Embryonic facial prominence (tissue), 1 donor: ENCODE measurements around the gene CAST.

Experiments
- DNase-seq: peaks from one replicate; pipeline ENCODE4 v3.0.0-alpha.2; 2016; ENCODE audit errors: extremely low spot score

The CAST gene

DNA sequence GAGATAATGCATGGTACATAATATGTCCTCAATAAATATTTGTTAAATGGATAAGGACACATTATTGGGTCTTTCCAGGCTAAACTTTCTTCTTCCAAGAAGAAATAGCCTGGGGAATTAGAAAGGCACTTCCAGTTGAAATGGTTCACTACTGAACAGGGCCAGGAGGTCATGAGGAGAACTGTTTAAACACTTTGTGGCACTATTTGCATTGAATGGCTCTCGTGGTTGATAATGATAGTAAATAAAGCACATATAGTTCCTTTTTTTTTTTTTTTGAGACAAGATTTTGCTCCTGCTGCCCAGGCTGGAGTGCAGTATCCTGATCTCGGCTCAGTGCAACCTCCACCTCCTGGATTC lies 19.9 kb upstream of the CAST start:
- DNase-seq = no peak

- DNase-seq = no peak
Measured at GRCh38 chr5:96645091-96645490, 17.1 kb upstream of the CAST start.

DNA sequence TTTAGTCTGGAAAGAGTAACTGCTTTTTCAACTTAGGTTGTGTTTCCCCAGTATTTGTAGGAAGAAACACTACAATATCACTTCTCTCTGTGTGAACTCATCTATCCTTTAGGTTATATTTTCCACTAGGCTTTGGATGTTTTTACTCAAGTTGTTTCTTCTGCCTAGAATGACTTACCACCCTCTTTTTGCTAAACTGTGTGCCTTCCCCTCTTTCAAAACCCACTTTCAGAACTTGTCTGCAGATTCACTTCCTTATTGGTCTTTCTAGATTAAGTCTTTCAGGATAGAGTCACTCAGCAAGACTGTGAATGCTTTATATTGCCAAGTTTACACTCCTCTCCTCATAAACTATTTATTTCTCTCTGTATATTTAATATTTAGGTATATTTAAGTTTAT lies 14.2 kb upstream of the CAST start:
- DNase-seq = no peak

DNA sequence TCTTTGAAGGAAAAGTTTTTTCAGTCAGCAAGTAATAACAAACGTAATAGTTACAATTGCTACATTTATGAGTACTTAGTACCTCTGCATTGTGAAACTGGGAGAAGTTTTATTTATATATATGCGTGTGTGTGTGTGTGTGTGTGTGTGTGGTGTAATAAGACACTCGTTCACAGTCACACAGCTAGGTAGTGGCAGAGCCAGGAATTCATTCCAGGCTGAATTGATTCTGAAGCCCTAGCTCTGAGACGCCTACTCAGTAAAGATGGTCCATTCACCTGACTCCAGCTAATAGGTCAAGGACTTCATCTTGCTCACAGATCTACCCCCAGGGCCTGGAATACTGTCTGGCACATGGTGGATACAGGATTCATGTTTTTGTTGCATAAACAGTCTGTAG lies 13.6 kb upstream of the CAST start:
- DNase-seq = no peak

DNA sequence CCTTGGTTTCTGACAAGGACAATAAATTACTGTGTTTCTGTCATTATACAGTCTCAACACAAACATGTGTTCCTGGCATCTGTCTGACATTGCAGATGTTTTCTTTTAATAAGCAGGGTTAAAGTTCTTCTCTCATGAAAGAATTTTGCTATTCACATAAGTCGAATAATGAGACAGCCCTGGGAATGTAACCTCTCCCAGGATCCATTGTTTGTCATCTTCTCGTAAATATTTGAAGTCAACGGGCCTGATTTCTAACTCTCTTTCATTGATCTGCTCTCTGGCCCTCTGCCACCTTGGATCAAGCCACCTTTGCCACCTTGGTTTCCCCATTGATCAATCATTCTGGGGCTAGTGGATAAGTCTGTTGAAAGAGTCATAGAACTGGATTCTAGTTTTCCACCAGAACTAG lies 12.9 kb upstream of the CAST start:
- DNase-seq = no peak

DNA sequence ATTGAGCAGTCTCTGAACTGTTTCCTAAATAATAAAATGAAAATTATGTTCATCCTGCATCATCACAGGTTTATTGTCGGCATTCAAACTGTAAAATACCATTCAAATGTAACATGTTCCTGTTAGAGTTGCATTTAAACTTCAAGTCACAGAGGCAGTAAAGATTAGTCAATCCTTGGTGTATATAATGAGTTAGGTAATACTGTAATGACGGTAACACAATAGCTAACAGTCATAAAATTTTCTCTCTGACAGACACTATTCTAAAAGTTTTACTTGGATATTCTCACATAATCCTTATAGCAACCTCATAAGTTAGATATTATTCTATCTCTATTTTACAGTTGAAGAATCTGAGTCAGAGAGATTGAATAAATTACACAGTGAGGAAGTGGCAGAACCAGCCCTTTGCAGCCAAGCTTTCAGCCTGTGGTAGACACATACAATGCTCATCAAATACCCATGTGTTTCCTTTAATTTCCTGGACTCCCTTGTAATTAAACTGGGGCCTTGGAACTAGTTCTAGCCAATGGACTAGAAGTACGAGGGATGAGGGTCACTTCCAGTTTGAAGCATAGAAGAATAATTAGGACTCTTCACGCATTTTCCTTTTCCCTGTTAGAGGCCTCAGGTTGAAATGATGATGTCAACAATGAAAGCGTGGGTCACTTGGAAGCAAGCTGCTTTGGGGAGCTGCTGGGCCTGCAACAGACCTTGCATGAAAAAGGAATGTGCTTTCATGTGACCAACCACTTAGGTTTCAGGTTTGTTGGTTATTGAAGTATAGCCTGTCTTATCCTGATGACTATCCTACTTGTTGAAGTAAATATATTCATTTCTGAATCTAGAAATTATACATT lies 12.3 kb upstream of the CAST start:
- DNase-seq = no peak

DNA sequence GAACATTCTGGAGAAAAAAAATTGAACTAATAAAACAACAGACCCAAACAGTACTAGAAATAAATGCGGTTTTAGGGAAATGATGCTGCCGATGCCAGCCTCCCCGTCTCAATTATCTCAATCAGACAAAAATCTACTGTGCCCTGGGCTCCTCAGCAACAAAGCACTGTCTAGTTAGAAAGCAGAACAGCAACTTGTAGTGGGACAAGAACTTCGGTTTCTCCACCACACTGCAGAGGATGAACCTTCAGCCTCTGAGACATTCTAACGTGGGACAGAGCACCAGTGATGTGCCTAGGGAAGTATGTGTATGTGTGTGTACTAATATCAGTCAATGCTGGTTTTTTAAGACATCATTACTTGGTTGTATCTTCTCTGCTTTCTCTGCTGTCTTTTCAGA lies 11.1 kb upstream of the CAST start:
- no peak for DNase-seq

- no peak for DNase-seq
Measured at GRCh38 chr5:96651948-96652753, 10.0 kb upstream of the CAST start.

GRCh38 chr5:96652769-96653454 lies 9.3 kb upstream of the CAST start:
- no peak for DNase-seq

- DNase-seq = no peak
Measured at GRCh38 chr5:96654209-96654608, 8.0 kb upstream of the CAST start.

DNA sequence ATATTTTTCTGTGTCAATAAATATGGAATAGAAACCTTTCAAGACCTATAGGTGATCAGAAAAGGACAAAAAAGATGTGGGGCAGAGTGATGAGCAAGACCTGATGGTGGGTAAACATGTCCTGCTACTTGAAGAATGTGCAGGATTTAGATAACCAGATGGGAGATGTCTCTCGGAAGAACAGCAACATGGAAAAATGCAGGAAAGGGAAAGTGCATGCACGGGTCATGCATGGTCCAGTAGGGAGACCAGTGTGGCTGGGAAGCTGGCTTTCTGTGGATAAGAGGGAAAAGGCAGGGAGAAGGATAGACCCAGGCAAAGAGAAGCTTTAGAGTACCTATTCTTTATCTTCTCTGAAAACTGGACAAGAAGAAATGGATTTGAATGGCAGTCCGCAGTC lies 7.1 kb upstream of the CAST start:
- no peak for DNase-seq

GRCh38 chr5:96655506-96655905 lies 6.7 kb upstream of the CAST start:
- DNase-seq = no peak

GRCh38 chr5:96657068-96657467 lies 5.1 kb upstream of the CAST start:
- DNase-seq = no peak

DNA sequence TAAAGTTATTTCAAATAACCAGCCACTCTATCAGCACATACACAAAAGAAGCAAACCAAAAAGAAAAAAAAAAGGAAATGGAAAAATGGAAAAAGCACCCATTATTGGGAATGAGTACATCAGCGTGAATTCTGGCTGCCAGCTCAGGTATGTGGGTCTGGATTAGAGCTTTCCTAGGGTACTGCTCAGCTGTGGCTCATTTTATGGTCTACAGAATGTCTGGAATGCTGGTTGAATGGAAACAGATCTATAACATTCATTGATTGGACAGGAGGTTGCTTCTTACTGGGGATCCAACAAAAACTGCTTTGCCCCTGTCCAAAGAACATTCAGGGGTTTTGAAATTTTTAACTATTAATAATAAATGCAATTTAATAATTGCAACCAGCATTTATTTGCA lies 3.9 kb upstream of the CAST start:
- no peak for DNase-seq

DNA sequence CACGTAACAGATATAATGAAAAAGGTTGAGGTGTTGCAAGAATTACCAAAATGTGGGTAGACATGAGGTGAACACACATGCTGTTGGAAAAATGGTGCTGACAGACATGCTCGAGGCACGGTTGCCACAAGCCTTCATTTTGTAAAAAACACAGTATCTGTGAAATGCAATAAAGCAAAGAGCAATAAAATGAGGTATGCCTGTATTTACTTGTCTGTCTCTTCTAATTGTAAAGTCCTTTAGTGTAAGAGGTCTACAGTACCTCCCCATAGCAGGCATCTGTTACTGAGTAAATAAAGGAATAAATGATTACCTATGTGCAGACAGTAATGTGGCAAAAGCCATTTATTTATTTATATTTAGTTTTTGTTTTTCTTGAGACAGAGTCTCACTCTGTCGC lies 3.0 kb upstream of the CAST start:
- no peak for DNase-seq

GRCh38 chr5:96660971-96661854 lies 963 bp upstream of the CAST start:
- no peak for DNase-seq

- DNase-seq = peak; percentile 38
Measured at GRCh38 chr5:96662725-96663518, 746 bp downstream of the CAST start.

DNA sequence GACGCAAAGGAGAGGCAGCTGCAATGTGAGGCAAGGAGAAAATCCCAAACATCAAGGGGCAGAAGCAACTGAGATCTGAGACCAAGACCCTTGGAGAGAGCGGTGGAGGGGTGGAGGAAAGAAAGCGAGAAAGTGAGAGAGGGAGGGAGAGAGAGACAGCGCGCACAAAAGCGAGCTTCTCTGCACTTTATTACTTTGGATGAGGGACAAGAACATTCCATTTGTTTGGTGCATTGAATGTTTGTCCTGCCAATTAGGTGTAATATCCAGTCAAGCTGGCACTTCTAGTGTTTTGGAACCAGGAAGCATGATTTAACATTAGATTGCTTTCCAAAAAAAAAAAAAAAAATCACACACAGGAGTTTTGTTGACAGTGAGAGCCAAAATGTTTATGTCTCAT lies 1.4 kb downstream of the CAST start:
- no peak for DNase-seq

DNA sequence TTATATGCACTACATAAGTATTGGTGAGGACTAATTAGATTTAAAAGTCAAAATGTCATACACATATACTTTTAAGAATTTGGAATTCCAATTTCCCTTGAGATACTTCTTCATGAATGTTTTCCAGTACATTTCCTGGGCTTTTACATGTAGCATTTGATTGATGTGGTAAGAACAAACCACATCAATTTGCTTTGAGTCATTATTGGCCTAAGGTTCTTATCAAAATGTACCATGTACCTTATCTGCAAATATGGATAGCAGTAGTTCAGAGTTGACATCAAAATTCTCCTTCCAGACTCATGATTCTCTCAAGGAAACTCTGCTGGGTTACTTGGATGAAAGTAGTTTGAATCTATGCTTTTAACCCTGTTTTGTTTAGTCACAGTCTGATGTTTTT lies 2.5 kb downstream of the CAST start:
- no peak for DNase-seq

DNA sequence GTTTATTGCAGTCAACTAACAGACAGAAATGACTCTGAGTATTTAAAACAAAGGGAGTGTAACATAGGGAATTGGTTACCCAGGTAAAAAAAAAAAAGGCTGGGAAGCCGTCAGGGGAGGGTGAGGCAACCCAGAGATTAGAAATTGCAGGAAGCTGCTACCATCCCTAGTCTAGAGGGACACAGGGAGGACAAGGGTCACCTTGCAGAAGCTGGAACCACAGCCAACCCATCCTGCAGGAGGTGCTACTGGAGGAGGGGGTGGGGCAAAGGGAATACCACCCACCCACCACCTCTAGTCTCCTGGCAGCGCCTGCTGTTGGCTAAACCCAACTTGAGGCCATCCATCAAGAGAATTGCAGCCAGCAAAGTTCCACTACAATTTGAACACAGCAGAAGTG lies 6.5 kb downstream of the CAST start:
- DNase-seq = no peak

DNA sequence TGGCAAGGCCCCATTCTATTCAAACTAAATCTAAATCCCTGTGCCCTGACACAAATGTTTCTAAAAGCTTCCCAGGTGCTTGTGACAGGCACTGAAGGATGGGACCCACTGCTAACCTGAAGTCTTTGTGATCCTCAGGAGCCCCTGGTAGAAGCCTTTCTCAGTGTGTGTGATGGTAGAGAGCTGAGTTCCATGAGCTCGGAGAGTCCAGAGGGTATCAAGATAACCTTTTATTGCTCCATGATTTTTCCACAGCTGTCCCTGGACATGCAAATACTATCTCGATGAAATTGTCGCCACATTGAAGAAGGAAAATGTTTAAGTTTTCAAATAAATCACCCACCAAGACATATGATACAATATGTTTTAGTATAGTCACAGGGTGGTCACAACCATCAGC lies 7.7 kb downstream of the CAST start:
- no peak for DNase-seq
